Islet of Langerhans (tissue), 1 donor: ENCODE measurements around the gene LIG1.
"Not testable (repeated sequence)": the region's sequence is repeated elsewhere in the genome, so short reads cannot be mapped to it uniquely, and the experiment has no call there.

ENCODE experiments used
- FAIRE-seq: peaks from one replicate; lab custom pipeline; 2011; peaks lifted over from hg19 to GRCh38; lab: Jason Lieb, UNC

Gene LIG1

DNA sequence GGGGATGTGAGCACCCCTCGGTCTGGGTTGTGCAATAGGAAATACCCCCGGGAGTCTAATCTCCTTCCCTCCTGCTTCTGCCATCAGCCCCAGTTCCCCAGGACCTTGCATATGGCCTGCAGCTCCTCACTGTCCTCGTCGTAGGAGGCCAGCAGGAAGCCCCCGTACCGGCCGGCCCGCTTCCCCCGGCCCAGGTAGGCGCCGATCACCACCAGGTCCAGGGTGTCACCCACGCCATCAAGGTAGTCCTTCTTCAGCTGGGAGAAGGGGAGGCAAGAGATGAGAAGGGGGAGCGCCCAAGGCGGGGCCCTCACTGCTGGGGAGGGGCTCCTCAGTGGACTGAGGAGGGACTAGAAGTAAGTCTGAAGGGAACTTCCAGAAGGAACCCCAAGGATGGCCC is 49.1 kb downstream of the LIG1 start:
- no peak for FAIRE-seq

DNA sequence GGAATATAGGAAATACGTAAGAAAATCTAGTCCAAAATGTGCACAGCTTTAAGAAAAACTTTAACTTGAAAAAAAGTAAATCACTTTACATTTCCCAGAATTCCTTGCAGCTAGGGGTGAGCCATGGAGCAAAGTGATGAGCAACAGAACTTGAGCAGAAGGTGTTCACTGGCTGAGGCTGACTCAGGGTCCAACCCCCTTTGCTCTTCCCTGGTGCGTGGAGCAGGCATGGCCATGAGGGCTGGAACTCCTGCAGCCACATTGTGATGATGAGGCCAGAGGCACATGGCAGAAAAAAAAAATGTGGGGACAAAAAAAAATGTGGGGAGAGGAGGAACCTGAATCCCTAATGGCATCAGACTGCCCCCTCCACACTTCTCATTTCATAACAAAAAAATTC is 49.6 kb downstream of the LIG1 start:
- FAIRE-seq = no peak

DNA sequence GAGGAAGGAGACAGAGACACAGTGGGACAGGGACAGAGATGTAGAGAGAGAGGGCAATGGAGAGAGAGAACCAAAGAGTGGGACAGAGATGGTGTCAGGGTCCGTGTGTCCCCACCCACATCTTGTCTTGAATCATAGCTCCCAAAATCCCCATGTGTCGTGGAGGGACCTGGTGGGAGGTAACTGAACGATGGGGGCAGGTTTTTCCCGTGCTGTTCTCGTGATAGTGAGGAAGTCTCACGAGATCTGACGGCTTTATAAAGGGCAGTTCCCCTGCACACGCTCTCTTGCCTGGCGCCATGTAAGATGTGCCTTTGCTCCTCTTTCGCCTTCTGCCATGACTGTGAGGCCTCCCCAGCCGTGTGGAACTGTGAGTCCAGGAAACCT is 52.0 kb downstream of the LIG1 start:
- no peak for FAIRE-seq

DNA sequence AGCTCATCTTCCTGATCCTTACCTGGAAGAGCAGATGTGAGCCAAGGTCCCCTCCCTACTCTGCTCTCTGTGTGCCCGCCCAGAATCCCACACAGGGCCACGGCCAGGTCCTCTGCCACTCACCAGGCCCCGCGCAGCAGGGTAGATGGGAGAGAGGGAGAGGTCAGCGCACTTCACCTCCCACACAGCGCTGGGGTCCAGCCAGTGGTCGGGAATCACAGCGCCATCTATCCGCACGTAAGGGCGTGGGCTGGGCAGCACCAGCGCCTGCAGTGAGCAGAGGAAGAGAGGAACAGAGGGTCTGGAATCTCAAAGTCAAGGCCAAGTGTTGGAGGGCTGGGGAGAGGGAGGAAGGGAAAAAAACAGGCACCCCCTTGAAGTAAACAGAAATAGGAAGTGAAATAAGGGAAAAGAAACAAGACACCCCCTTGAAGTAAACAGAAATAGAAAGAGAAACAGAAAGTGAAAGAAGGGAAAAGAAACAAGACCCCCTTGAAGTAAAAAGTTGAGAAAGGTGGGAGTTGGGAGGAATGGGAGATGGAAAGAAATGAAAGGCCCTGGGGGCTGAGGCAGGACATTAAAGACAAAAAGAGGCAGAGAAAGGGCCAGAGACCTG is 52.5 kb downstream of the LIG1 start:
- FAIRE-seq = no peak

DNA sequence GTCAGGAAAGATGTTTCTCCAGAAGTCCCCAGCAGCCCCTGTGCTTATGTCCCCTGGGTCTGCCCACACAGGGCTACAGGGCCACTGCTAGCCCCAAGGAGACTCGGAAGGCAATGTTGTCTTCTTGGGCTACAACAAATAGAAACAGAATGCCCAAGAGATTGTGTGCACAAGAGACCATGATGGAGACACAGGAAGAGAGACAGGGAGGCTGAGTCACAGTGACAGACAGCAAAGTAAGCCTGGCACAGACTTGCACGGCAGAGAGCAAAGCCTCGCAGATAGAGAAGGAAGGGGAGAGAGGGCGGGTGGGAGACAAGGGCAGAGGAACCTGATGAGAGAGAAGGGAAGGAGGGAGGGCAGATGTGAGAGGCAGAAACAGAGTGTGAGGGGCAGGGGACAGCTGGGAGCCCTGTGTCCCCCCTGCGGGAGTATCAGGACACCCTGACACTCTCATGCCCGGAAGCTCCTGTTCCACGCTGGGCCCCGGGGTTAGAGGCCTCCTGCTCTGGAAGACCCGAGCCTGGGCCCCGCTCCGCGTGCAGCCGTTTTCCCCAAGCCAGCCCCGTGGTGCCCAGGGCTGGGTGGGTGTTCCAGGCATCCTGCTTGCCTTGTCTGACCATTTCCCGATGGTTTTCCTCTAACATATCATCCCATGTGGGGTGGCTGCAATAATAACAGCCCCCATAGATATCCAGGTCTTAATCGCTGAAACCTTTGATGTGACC is 56.8 kb downstream of the LIG1 start:
- FAIRE-seq = no peak

DNA sequence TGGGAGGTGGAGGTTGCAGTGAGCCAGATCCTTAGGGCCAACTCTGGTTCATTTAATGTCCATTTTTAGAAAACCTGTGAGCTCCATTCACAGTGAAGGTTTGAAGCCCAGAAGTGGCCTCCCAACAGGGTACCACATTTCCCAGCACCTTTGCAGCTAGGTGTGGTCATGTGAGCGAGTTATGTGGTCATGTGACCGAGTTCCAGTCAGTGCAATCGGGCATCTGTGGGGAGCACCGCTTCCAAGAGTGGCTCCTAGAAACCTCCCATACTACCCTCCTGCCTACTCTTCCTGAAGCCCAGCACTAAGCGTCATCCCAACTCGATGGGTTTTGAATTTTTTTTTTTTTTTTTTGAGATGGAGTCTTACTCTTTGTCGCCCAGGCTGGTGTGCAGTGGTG is 58.9 kb downstream of the LIG1 start:
- no peak for FAIRE-seq

DNA sequence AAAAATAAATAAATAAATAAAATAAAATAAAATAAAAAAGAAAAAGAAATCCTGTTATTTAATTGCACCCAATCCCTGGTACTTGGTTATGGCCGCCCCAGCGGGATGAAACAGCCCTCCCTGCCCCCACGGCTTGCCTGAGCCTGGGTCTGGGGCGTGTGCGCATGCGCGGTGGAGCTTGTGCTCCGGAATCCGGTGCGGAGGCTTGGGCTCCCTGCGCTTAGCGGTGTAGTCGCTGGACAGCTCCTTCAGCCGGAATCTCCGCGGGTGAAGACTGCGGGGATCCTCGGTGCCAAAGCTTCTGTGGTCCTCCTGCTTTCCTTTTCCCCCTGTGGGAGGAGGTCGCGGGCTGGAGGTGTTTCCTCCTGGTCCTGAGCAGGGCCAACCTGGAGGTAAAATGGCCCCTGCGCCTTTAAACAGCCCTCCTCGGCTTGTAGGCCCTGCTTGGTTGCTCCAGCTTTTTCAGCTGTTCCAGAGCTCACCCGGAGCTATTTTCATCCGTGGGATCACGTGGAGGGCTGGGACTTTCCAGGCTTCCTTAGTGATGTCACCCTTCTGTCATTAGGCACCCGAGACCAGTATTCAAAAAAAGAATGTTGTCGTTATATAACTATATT is 59.7 kb downstream of the LIG1 start, which contains the start of gene PLA2G4C:
TSS of gene PLA2G4C (minus strand) at position 468 of the 617 bp plus-strand sequence. CDS start 4,288 bp downstream, outside the sequence.
- FAIRE-seq = peak; percentile 90

DNA sequence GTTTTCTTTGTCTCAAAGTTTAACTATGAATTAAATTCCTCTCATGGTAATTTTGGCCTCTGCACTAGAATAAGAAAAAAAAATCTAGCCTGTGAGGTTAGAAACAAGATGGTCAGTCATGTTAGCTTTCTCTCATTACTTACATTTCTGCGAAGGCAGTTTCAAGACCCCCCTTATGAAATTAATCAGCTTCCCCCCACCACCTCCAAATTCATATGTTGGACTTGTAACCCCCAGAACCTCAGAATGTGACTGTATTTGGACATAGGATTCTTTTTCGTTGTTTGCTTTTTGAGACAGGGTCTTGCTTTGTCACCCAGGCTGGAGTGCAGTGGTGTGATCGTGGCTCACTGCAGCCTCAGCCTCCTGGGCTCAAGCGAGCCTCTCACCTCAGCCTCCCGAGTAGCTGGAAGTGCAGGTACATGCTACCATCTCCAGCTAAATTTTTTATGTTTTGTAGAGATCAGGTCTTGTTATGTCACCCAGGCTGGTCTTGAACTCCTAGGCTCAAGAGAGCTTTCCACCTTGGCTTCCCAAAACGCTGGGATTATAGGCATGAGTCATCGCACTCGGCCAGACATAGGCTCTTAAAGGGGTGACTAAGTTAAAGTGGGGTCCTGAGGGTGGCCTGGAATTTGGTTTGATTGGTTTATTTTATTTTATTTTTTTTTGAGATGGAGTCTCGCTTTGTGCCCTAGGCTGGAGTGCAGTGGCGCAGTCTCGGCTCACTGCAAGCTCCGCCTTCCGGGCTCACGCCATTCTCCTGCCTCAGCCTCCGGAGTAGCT is 61.0 kb downstream of the LIG1 start:
- FAIRE-seq = no peak

DNA sequence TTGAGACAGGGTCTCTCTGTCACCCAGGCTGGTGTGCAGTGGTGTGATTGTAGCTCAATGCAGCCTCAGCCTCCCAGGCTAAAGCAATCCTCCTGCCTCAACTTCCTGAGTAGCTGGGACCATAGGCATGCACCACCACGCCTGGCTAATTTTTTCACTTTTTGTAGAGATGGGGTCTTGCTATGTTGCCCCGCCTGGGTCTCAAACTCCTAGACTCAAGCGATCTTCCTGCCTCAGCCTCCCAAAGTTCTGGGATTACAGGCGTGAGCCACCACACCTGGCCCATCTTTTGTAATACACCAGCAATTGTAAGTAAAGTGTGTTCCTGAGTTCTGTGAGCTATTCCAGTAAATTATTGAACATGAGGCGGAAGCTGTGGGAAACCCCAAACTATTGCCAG is 66.2 kb downstream of the LIG1 start:
- no peak for FAIRE-seq

DNA sequence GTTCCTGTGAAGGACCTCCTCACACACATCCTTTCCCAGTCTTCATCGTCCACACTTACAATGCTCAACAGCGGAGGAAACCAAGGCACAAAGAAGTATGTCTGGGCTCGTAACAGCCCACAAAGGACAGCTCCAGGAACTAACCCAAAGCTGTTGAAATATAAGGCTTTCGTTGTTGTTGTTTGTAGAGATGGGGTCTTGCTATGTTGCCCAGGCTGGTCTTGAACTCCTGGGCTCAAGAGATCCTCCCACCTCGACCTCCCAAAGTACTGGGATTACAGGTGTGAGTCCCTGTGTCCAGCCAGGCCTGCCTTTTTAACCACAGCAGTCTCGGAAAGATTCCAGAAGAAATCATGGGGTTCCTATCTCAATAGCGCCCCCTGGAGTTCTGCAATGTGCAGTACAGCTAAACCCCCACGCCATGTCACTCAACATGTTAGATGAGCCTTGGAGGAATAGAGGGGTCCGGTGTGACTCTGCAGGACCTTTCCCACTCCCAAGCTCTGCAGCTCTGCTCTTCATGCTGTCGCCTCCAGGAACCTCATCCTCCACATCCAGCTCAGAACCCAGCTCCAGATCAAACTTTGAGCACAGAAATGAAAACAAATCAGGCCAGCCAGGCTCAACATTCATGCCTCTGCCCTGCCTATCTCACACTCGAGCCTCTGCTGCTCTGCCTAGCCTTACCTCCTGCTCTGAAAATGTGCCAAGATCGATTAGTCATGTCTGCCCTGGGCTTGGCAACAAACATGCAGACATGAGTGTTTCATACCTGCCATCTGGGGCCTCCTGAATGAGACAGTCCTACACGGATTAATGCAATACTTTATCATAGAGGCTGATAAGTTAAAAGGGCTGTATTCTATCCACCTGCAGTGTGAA is 67.0 kb downstream of the LIG1 start:
- no peak for FAIRE-seq

DNA sequence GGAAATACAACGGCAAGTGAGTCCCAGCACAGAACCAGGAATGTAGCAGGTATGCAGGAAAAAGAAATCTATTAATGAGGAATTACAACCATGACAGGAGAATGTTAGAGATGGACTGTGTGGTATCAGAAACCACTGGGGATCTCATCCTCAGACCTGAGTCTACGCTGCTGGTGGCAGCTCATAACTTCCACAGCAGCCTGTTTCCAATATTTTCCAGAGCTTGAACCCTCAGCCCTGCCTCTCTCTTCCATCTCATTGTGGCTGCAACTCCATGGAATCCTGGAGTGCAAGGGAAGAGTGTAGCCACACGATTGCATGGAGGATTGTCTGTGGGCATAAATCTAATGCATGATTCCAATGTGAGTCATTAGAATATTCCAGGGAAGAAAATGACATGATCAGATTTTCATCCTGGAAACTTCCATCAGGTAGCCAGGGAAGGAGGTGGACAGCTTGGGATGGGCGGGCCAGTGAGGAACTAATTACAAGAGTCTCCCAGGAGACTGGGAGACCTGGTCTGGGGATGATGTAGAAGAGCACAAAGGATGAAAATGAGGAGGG is 74.5 kb downstream of the LIG1 start:
- no peak for FAIRE-seq

DNA sequence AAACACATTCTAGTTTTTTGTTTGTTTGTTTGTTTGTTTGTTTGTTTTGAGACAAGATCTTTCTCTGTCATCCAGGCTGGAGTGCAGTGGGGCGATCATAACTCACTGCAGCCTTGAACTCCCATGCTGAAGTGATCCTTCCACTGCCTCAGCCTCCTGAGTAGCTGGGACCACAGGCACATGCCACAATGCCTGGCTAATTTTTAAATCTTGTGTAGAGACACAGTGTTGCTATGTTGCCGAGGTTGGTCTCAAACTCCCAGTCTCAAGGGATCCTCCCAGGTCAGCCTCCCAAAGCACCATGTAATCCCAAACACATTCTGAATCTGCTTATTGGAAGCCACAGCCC is 75.3 kb downstream of the LIG1 start:
- no peak for FAIRE-seq

DNA sequence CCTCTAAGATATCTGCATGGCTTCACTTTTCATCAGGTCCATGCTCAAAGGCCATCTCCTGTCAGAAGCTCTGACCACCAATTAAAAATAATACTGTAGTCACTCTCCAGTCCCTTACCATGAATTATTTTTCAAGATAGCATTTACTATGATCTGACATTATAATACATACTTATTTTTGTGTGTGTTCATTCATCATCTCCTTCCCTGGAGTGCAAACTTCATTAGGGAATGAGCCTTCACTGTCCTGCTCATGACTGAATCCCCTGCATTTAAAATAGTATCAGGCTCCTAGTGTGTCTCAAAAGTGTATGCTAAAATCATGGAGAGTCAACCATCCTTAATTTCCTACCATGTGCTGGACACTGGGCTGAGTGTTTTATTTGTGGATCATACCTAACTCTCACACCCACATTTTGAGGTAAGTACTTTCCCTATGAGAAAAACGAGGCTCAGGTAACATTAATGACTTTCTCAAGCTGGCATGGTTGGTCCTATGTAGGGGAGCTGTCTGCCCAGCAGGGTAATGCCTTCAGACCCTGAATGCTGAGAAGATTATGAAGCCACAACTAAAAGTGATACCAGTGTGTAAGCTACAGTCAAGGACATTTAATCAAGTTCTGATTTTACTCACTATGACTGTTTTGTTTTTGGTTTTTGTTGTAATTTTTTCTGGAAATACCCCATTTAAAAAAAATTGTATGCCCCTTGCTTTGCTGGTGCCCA is 75.9 kb downstream of the LIG1 start:
- FAIRE-seq = no peak

DNA sequence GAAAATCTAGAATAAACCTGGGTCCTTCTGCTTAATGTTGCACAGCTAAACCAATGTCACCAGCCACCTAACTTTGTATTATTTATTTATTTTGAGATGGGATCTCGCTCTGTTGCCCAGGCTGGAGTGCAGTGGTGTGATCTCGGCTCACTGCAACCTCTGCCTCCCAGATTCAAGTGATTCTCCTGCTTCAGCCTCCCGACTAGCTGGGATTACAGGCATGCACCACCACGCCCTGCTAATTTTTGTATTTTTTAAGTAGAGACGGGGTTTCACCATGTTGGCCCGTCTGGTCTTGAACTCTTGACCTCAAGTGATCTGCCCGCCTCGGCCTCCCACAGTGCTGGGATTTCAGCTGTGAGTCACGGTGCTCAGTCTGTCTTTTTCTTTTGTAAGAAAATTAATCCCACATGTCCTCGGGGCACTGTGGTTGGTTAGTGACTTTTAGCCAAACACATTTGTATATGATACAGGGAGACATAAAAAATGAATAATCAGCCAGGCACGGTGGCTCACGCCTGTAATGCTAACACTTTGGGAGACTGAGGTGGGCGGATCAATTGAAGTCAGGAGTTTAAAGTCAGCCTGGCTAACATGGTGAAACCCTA is 78.9 kb downstream of the LIG1 start:
- not testable (repeated sequence) for FAIRE-seq

DNA sequence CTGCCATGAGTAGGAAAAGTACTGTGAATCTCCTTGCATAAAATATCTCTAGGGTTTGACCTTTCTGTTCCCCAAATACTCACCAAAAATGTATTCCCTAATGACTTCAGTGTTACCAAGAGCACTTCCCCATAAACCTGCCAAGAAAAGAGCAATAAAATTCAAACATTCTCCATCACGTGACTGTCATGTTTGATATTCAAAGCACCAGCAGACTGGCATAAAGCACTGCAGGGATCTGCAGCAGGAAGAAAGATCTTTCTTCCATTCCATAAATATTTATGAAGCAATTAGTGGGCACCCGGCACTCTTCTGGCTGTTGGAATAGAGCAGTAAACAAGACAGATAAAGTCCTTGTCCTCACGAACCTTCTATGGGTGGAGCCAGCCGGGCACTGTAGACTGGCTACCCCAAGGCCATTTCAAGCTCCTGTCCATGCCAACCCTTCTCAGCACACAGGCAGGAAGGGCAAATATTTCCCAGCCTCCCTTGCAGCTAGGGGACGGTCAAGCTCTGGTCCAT is 79.8 kb downstream of the LIG1 start:
- no peak for FAIRE-seq

DNA sequence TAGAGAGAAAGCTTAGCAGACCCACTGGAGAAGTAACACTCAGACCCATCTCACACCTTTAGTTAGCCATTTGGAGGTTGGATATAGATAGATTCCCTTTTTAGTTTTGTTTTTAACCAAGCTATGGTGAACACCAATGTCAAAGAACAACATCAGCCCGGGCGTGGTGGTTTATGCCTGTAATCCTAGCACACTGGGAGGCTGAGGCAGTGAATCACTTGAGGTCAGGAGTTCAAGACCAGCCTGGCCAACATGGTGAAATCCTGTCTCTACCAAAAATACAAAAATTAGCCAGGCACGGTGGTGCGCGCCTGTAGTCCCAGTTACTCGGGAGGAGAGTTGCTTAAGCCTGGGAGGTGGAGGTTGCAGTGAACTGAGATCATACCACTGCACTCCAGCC is 81.2 kb downstream of the LIG1 start:
- FAIRE-seq = not testable (repeated sequence)

DNA sequence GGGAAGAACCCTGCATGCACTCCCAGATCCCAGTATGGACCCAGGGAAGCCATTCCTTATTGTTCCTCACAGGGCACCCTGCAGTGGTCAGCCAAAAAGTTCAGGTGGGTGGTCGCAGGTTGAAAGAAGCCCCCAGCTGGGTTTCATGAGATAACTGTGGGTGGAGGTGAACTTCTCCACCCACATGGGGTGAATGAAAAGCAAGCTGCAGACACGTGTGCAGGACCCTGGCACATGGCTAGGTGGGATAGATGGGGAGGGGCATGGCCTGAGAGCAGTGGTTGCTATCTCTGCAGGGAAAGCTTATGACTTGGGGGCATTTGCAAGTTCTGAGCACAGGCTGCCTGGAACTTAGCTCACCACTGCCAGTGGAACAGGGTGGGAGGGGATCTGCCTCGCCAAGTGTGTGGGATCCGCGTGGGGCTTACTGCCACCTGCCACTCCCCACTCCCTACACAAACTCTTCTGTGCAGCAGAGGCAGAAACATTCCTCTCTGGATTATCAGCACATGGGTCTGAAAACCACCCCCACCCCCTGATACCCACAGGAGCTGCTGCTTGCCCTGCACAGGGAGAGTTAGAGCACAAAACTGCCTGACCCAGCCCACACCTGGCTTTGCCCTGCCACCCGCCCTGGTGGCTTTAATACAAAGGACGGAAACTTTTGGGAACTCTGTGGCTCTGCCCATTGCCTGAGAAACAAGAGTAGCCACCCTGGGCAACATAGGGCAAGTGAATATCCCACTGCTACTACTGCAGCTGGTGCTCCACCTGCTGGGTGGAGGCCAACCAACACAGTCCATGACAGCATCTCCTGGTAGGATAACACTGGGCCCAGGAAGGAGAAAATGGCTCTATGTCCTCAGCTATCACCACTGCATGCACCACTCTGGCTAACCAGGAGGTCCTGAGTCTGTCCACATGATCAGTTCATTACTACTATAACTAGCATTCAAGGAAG is 84.0 kb downstream of the LIG1 start:
- no peak for FAIRE-seq

DNA sequence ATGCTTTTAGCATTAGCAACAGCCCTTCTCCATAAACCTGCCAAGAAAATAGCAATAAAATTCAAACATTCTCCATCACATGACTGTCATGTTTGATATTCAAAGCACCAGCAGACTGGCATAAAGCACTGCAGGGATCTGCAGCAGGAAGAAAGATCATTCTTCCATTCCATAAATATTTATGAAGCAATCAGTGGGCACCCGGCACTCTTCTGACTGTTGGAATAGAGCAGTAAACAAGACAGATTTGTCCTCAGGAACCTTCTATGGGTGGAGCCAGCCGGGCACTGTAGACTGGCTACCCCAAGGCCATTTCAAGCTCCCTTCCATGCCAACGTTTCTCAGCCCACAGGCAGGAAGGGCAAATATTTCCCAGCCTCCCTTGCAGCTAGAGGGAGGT is 85.1 kb downstream of the LIG1 start:
- FAIRE-seq = no peak

DNA sequence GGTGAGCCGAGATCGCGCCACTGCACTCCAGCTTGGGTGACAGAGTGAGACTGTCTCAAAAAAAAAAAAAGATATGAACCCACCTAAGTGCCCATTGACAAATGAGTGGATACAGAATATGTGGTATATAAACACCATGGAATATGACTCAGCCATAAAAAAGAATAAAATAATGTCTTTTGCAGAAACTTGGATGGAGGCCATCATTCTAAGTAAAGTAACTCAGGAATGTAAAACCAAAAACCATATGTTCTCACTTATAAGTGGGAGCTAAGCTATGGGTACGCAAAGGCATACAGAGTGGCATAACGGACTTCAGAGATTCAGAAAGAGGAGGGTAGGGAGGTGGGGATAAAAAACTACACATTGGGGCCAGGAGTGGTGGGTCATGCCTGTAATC is 89.0 kb downstream of the LIG1 start:
- FAIRE-seq = no peak
